ENCODE measurements around the gene SRM.

DNA sequence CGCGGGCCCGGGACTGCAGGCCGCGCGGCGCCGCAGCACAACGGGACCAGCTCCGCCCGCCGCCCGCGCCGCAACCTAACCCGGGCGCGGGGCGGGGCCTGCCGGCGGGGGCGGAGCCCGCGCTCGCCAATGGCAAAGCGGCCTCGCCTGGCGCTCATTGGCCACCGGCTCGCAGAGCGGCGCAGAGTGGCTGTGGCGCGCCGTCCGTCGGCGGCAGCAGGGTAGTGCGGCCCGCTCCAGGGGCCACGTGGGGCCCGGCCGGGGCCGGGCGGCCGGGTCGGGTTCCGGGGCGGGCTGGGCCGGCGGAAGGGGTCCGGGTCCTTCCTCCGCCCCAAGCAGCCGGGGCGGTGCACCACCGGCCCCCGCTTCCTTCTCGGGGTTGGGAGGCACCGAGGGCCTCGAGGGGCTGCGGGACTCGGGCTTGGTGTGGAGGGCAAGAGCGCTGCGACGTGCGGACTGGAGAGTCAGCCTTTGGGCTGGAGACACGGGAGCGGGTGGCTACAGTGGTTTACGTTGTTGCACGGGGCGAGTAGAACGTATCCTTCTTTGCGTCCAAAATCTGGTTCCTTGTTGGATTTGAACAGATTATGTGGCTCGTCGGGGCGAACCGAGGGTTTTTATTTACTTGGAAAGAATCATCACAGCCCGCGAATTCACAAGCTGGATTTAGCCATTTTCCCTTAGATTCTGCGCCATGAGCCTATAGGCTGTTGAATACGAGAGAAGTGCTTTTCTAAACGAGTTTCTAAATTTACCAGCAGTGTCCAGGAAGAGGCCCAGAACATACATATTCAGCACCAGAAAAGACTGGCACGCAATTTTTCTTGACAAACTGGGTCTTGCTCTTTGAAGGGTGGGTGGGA lies at the start of gene SRM:
- TF ChIP-seq REPIN1 (CRISPR knock-in tag; IDR thresholded peaks at IDR 0.05; ENCODE audit: borderline replicate concordance, low read depth): no peak
- TF ChIP-seq ZNF737 (CRISPR knock-in tag; IDR thresholded peaks at IDR 0.05; ENCODE audit: borderline replicate concordance): no peak
- no peak for TF ChIP-seq GTF2F1 (IDR thresholded peaks at IDR 0.05; ENCODE audit: low read length)
- no peak for TF ChIP-seq SUZ12 (IDR thresholded peaks at IDR 0.05; ENCODE audit: low read depth, low read length)
- peak; percentile 88; the same call in 1 of the 2 replicates for TF ChIP-seq ZNF558 (CRISPR knock-in tag; IDR thresholded peaks at IDR 0.05; ENCODE audit: borderline replicate concordance)
- TF ChIP-seq SRF (IDR thresholded peaks at IDR 0.05; ENCODE audit: low read depth, low read length): no peak
- TF ChIP-seq KLF12 (CRISPR knock-in tag; IDR thresholded peaks at IDR 0.05; ENCODE audit: borderline replicate concordance): no peak
- TF ChIP-seq ZNF446 (CRISPR knock-in tag; IDR thresholded peaks at IDR 0.05): no peak
- no peak for TF ChIP-seq POGZ (CRISPR knock-in tag; IDR thresholded peaks at IDR 0.05)
- TF ChIP-seq GABPB1 (CRISPR knock-in tag; IDR thresholded peaks at IDR 0.05): peak; percentile 75; the same call in 1 of the 2 replicates
- TF ChIP-seq CHD2 (IDR thresholded peaks at IDR 0.05; ENCODE audit: low read depth, low read length): 0 out of 2 replicates have a peak, but pooled peaks have one; percentile 16
- TF ChIP-seq, protein P1, sequence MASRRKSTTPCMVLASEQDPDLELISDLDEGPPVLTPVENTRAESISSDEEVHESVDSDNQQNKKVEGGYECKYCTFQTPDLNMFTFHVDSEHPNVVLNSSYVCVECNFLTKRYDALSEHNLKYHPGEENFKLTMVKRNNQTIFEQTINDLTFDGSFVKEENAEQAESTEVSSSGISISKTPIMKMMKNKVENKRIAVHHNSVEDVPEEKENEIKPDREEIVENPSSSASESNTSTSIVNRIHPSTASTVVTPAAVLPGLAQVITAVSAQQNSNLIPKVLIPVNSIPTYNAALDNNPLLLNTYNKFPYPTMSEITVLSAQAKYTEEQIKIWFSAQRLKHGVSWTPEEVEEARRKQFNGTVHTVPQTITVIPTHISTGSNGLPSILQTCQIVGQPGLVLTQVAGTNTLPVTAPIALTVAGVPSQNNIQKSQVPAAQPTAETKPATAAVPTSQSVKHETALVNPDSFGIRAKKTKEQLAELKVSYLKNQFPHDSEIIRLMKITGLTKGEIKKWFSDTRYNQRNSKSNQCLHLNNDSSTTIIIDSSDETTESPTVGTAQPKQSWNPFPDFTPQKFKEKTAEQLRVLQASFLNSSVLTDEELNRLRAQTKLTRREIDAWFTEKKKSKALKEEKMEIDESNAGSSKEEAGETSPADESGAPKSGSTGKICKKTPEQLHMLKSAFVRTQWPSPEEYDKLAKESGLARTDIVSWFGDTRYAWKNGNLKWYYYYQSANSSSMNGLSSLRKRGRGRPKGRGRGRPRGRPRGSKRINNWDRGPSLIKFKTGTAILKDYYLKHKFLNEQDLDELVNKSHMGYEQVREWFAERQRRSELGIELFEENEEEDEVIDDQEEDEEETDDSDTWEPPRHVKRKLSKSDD (CRISPR knock-in tag; IDR thresholded peaks at IDR 0.05; ENCODE audit: low read depth): no peak
- peak; percentile 70 for TF ChIP-seq YY1 (IDR thresholded peaks at IDR 0.05; ENCODE audit: insufficient read depth, insufficient replicate concordance, low read depth, low read length)
